ENCODE measurements around the gene NOM1. TPM values are rescaled to one million over a fixed set of nuclear protein-coding genes. Genes with fewer than 3 reads are reported as not detected.
"Not testable (repeated sequence)": the region's sequence is repeated elsewhere in the genome, so short reads cannot be mapped to it uniquely, and the experiment has no call there.

Gene NOM1
- 38.3 and 41.0 TPM in 2 replicates for total RNA-seq
- total RNA-seq (2013), result 20.2 TPM
- polyA plus RNA-seq, result 14.2 and 20.9 TPM in 2 replicates
- 12.6 and 18.3 TPM in 2 replicates for polyA minus RNA-seq

- under 1% methylated on average over 115 of the region's 115 CpGs for WGBS (ENCODE audit: insufficient coverage)
- H3K4me1 Mint-ChIP-seq, result peaks cover 20% of the 10 kb centered on the region
- peaks cover 0 to 26% of the 10 kb centered on the region in 2 experiments for H3K36me3 ChIP-seq (replicated peaks in 1 of 2; ENCODE audit: control extremely low read depth in 1 of 2, control insufficient read depth in 1 of 2, extremely low read depth in 1 of 2, insufficient read depth in 2 of 2, low read length in 1 of 2)
- H3K9me3 Mint-ChIP-seq (ENCODE audit: insufficient read depth), result no peaks in the 10 kb centered on the region
- H3K27ac ChIP-seq (ENCODE audit: low read length in 2 of 2), result peak within 1 kb of the TSS in 1 of 2 donors; percentile 65
- H2AFZ ChIP-seq (ENCODE audit: insufficient read depth, low read depth, low read length, poor library complexity, severe bottlenecking), result peak within 1 kb of the TSS; percentile 97
- peaks cover 4% of the 10 kb centered on the region for H3K27me3 Mint-ChIP-seq
- no peaks in the 10 kb centered on the region for H3K9me3 ChIP-seq (ENCODE audit: control extremely low read depth in 1 of 3, control insufficient read depth in 2 of 3, insufficient read depth in 1 of 3, low read length in 2 of 3)
- DNase-seq (peak; percentile 93), ATAC-seq (ENCODE audit: low read depth) (peak; percentile 95)
- peak within 1 kb of the TSS; percentile 90 for H3K4me2 ChIP-seq (replicated peaks; ENCODE audit: low read depth, low read length, poor library complexity, severe bottlenecking)
- H4K20me1 ChIP-seq (ENCODE audit: control insufficient read depth, insufficient read depth, low read length, poor library complexity, severe bottlenecking), result peaks cover 28% of the 10 kb centered on the region
- H3K4me3 ChIP-seq (ENCODE audit: control extremely low read depth in 1 of 5, extremely low read depth in 1 of 5, insufficient read depth in 1 of 5, low read depth in 2 of 5, low read length in 4 of 5), result peak within 1 kb of the TSS; percentile 49 to 93 (median 73)
- peaks cover 0 to 1% (median 0%) of the 10 kb centered on the region in 4 experiments for H3K27me3 ChIP-seq (replicated peaks in 1 of 4; ENCODE audit: control extremely low read depth in 1 of 4, control insufficient read depth in 3 of 4, insufficient read depth in 4 of 4, low read length in 3 of 4)
- POLR2A ChIA-PET, result no interaction called here
- intact Hi-C loops (cut with micrococcal nuclease), result loop anchor here (1.0 to 2.0 kb wide), 3 partner anchors 56 to 387 kb away; partner anchors contain the start of genes DNAJB6, LMBR1 and UBE3C
- H3K4me1 ChIP-seq (ENCODE audit: control insufficient read depth in 2 of 2, insufficient read depth in 2 of 2, low read length in 2 of 2), result peaks cover 16 to 31% of the 10 kb centered on the region in 2 donors
- TF ChIP-seq CTCF (IDR thresholded peaks at IDR 0.05), result peak; percentile 74
- TF ChIP-seq EZH2 (IDR thresholded peaks at IDR 0.05; ENCODE audit: borderline replicate concordance, insufficient read depth, low read depth, low read length, poor library complexity, severe bottlenecking), result no peak
- H3K9ac ChIP-seq (ENCODE audit: low read length), result peak within 1 kb of the TSS; percentile 79
- H3K79me2 ChIP-seq (ENCODE audit: control insufficient read depth, insufficient read depth, low read length), result peaks cover 41% of the 10 kb centered on the region
- peak within 1 kb of the TSS; percentile 68 for H3K27ac Mint-ChIP-seq
- peak within 1 kb of the TSS; percentile 96 for H3K4me3 Mint-ChIP-seq
- CTCF ChIA-PET, result interaction anchor here (0.6 to 1.9 kb wide), 3 partner anchors 10 to 309 kb away, joined by 3 to 6 read pairs (median 3); partner anchors contain the start of genes LMBR1 and RNF32
These were observed at the start of gene NOM1 for GRCh38 chr7:156949541-156950380. Gene NOM1 (plus strand): TSS chr7:156949712. CDS start chr7:156949738, 26 bp downstream.

- CTCF ChIA-PET; H3K27me3 Mint-ChIP-seq; H3K9ac ChIP-seq (ENCODE audit: low read length); H3K27ac Mint-ChIP-seq; intact Hi-C loops (cut with micrococcal nuclease); H3K27ac ChIP-seq (ENCODE audit: low read length in 2 of 2); ATAC-seq (ENCODE audit: low read depth); H3K9me3 Mint-ChIP-seq (ENCODE audit: insufficient read depth); H3K27me3 ChIP-seq (replicated peaks in 1 of 4; ENCODE audit: control extremely low read depth in 1 of 4, control insufficient read depth in 3 of 4, insufficient read depth in 4 of 4, low read length in 3 of 4); H3K4me1 ChIP-seq (ENCODE audit: control insufficient read depth in 2 of 2, insufficient read depth in 2 of 2, low read length in 2 of 2); H3K4me3 Mint-ChIP-seq; H3K36me3 ChIP-seq (replicated peaks in 1 of 2; ENCODE audit: control extremely low read depth in 1 of 2, control insufficient read depth in 1 of 2, extremely low read depth in 1 of 2, insufficient read depth in 2 of 2, low read length in 1 of 2); H3K9me3 ChIP-seq (ENCODE audit: control extremely low read depth in 1 of 3, control insufficient read depth in 2 of 3, insufficient read depth in 1 of 3, low read length in 2 of 3); H2AFZ ChIP-seq (ENCODE audit: insufficient read depth, low read depth, low read length, poor library complexity, severe bottlenecking); H3K4me3 ChIP-seq (ENCODE audit: control extremely low read depth in 1 of 5, extremely low read depth in 1 of 5, insufficient read depth in 1 of 5, low read depth in 2 of 5, low read length in 4 of 5); H3K79me2 ChIP-seq (ENCODE audit: control insufficient read depth, insufficient read depth, low read length); H4K20me1 ChIP-seq (ENCODE audit: control insufficient read depth, insufficient read depth, low read length, poor library complexity, severe bottlenecking); H3K4me2 ChIP-seq (replicated peaks; ENCODE audit: low read depth, low read length, poor library complexity, severe bottlenecking); POLR2A ChIA-PET; DNase-seq: not testable (repeated sequence)
- 69% methylated on average over 6 of the region's 9 CpGs for WGBS (ENCODE audit: insufficient coverage)
- peaks cover 11% of the 10 kb centered on the region for H3K4me1 Mint-ChIP-seq
These were observed 49.4 kb upstream of the NOM1 start for GRCh38 chr7:156900093-156900492.

Data from B cell (primary cell).